K562 (cell line): Measurements from ENCODE around the gene THBS2. TPM values are rescaled to one million over a fixed set of nuclear protein-coding genes. Genes with fewer than 3 reads are reported as not detected.

Experiments used
- ATAC-seq: fragments of 200-7000 bp; cut with Tn5 transposase; 3 replicates; pipeline ENCODE4 v1.9.1; 2020; ENCODE audit warnings: moderate library complexity
- BruUV-seq: library from RNA; stranded (reverse); fragments of 400-500 nt; replicated peaks from 2 replicates; lab custom pipeline; 2021; lab: Mats Ljungman, UMichigan
- CTCF ChIA-PET: fragments of 300-600 bp; formaldehyde crosslinking; extraction: SDS; loops from one replicate; lab custom pipeline; 2021; ENCODE audit warnings: low intra/inter-chr PET ratio; lab: Yijun Ruan, JAX
- POLR2A ChIA-PET: fragments of 300-600, 350-650 bp; sonication (Branson Sonifier 250); formaldehyde crosslinking; extraction: SDS; loops from one replicate; lab custom pipeline; 2021; ENCODE audit warnings: antibody characterized with exemption, inconsistent platforms; lab: Yijun Ruan, JAX
- DNase-seq, 4 experiments: peaks; one replicate each; pipeline versions ENCODE4 v3.0.0 to v3.0.0-alpha.2; 2011 to 2018; ENCODE audit warnings: low spot score in 3 of 4, mixed read lengths in 3 of 4; ENCODE audit errors: extremely low read depth in 1 of 4
- FAIRE-seq: peaks from 2 replicates; lab custom pipeline; 2011; peaks lifted over from hg19 to GRCh38; lab: Jason Lieb, UNC
- H2AFZ ChIP-seq: 2 replicates; pipeline ENCODE4 v1.6.0; 2011; ENCODE audit warnings: low read depth, low read length, control low read depth, inconsistent platforms
- H3K27ac ChIP-seq: fragments of 200-600 bp; 3 replicates; pipeline ENCODE4 v1.8.0; 2011; ENCODE audit warnings: low read depth, mild to moderate bottlenecking, control low read depth, inconsistent platforms, low read length, moderate library complexity, mixed read lengths; ENCODE audit errors: extremely low read depth
- H3K27me3 ChIP-seq, 2 experiments: fragments of 300-600 bp in 1 of 2; 2 replicates in 1 of 2; 3 replicates in 1 of 2; pipeline versions ENCODE4 v1.6.0 to v1.8.0; 2011; ENCODE audit warnings: inconsistent platforms in 2 of 2, low read length in 2 of 2, mild to moderate bottlenecking in 1 of 2, mixed read lengths in 1 of 2, moderate library complexity in 1 of 2; ENCODE audit not compliant: control insufficient read depth in 2 of 2, insufficient read depth in 2 of 2
- H3K36me3 ChIP-seq: fragments of 300-600 bp; 3 replicates; pipeline ENCODE4 v1.8.0; 2011; ENCODE audit warnings: mild to moderate bottlenecking, low read length, inconsistent platforms; ENCODE audit not compliant: control insufficient read depth, insufficient read depth
- H3K4me1 ChIP-seq, 2 experiments: fragments of 200-600 bp in 1 of 2; replicated peaks in 1 of 2; 2 replicates in 1 of 2; 3 replicates in 1 of 2; pipeline versions ENCODE4 v1.5.1 to v1.8.0; 2011; ENCODE audit warnings: inconsistent platforms in 2 of 2, low read length in 2 of 2, mild to moderate bottlenecking in 1 of 2, mixed read lengths in 1 of 2, moderate library complexity in 1 of 2; ENCODE audit not compliant: control insufficient read depth in 2 of 2, insufficient read depth in 2 of 2
- H3K4me2 ChIP-seq: 2 replicates; pipeline ENCODE4 v1.6.1; 2011; ENCODE audit warnings: low read length, control low read depth, inconsistent platforms, mixed read lengths; ENCODE audit not compliant: insufficient read depth
- H3K4me3 ChIP-seq: fragments of 200-600 bp; sonication (generic), shearing (Covaris generic); 2 replicates; pipeline ENCODE4 v1.5.1; 2016; ENCODE audit warnings: control low read depth, inconsistent platforms
- H3K79me2 ChIP-seq: fragments of 200-600 bp; 3 replicates; pipeline ENCODE4 v1.8.0; 2011; ENCODE audit warnings: low read length, inconsistent platforms; ENCODE audit not compliant: control insufficient read depth, insufficient read depth
- H3K9ac ChIP-seq, 2 experiments: 2 replicates each; pipeline versions ENCODE4 v1.6.0 to v1.6.1; 2011; ENCODE audit warnings: low read depth in 2 of 2, low read length in 2 of 2, control low read depth in 1 of 2, inconsistent platforms in 1 of 2, mild to moderate bottlenecking in 1 of 2, mixed read lengths in 1 of 2; ENCODE audit not compliant: insufficient read depth in 1 of 2
- H3K9me1 ChIP-seq: one replicate; pipeline ENCODE4 v1.6.0; 2011; ENCODE audit warnings: inconsistent platforms, mild to moderate bottlenecking, low read length, moderate library complexity; ENCODE audit not compliant: control insufficient read depth, insufficient read depth
- H3K9me3 ChIP-seq: replicated peaks from 2 replicates; pipeline ENCODE4 v1.5.1; 2011; ENCODE audit warnings: low read depth, low read length, inconsistent platforms; ENCODE audit not compliant: control insufficient read depth, insufficient read depth
- H4K20me1 ChIP-seq: replicated peaks from 2 replicates; pipeline ENCODE4 v1.6.1; 2011; ENCODE audit warnings: low read length, inconsistent platforms, mixed read lengths; ENCODE audit not compliant: control insufficient read depth, insufficient read depth
- ATF7 ChIP-seq: fragments of 450-650 bp; IDR thresholded peaks from 2 replicates; pipeline ENCODE4 v1.7.1; 2014; ENCODE audit warnings: mild to moderate bottlenecking, moderate library complexity
- GATAD2A ChIP-seq: fragments of 450-650 bp; IDR thresholded peaks from 2 replicates; pipeline ENCODE4 v1.6.1; 2017
- MAFK ChIP-seq: IDR thresholded peaks from 2 replicates; pipeline ENCODE4 v1.6.1; 2011; ENCODE audit warnings: low read length, improper control_type of control experiment
- MCM5 ChIP-seq: fragments of 450-650 bp; IDR thresholded peaks from 2 replicates; pipeline ENCODE4 v1.6.1; 2016; ENCODE audit warnings: low read depth
- NR4A1 ChIP-seq, 2 experiments: fragments of 250-450 bp in 1 of 2; fragments of 450-650 bp in 1 of 2; sonication (Bioruptor Pico) in 1 of 2; IDR thresholded peaks; 2 replicates each; pipeline versions ENCODE4 v1.4.0 to v1.6.1; 2016 to 2020; ENCODE audit warnings: mild to moderate bottlenecking in 2 of 2, missing compliant biosample characterization in 1 of 2, missing genetic modification characterization in 1 of 2, moderate library complexity in 1 of 2
- NRF1 ChIP-seq, 2 experiments: fragments of 450-650 bp; IDR thresholded peaks in 1 of 2; conservative IDR thresholded peaks in 1 of 2; 2 replicates each; pipeline ENCODE4 v1.6.1; 2014; ENCODE audit warnings: mild to moderate bottlenecking in 2 of 2
- PHF20 ChIP-seq: fragments of 450-650 bp; IDR thresholded peaks from 2 replicates; pipeline ENCODE4 v1.6.1; 2018; ENCODE audit not compliant: partially characterized antibody
- SAFB2 ChIP-seq: fragments of 200-400 bp; formaldehyde crosslinking; IDR thresholded peaks from 2 replicates; pipeline ENCODE4 v1.6.1; 2018; ENCODE audit warnings: borderline replicate concordance, low read length, low read depth, moderate library complexity; ENCODE audit not compliant: severe bottlenecking
- SMARCB1 ChIP-seq: IDR thresholded peaks from 2 replicates; pipeline ENCODE4 v1.6.1; 2011; ENCODE audit warnings: improper control_type of control experiment, low read depth; ENCODE audit not compliant: insufficient read length
- SMARCE1 ChIP-seq: fragments of 450-650 bp; IDR thresholded peaks from 2 replicates; pipeline ENCODE4 v1.7.1; 2016; ENCODE audit warnings: mild to moderate bottlenecking
- ZNF263 ChIP-seq: sonication (generic); formaldehyde crosslinking; IDR thresholded peaks from 2 replicates; pipeline ENCODE4 v1.8.0; 2022; ENCODE audit warnings: mild to moderate bottlenecking, missing genetic modification reagents, borderline replicate concordance
- ZNF324 ChIP-seq: fragments of 250-450 bp; sonication (Bioruptor Pico); IDR thresholded peaks from 2 replicates; pipeline ENCODE4 v1.4.0; 2020; ENCODE audit warnings: mild to moderate bottlenecking
- WGBS: fragments of 100-300 bp; shearing (Covaris generic); methylation state at CpG from one replicate; pipeline ENCODE4 v1.1.6; 2016; ENCODE audit warnings: low coverage, mixed read lengths; ENCODE audit not compliant: insufficient coverage; ENCODE audit errors: missing lambda C conversion rate; 5-methylcytosine and 5-hydroxymethylcytosine counted together
- in situ Hi-C: fragments of 300-500 bp; cut with MboI; formaldehyde crosslinking; loops from 4 replicates; pipeline ENCODE4 v1.15.0; 2018; ENCODE audit warnings: inconsistent platforms, mixed read lengths
- intact Hi-C: fragments of 100-400 bp; cut with micrococcal nuclease; formaldehyde crosslinking; loops from 2 replicates; pipeline ENCODE4 v1.14.2; 2022
- polyA plus RNA-seq, 8 experiments: library from polyadenylated mRNA; depleted of rRNA in 4 of 8; stranded (reverse) in 5 of 8; unstranded in 3 of 8; fragments of >200 nt; fragmentation: Nextera tagmentation in 2 of 8; fragmentation: Illumina TruSeq in 1 of 8; extraction: Ambion mirVana in 2 of 8; extraction: Trizol in 1 of 8; gene quantifications; 2 replicates each; pipeline versions ENCODE4 v1.2.1 to v1.2.3, GENCODE V29; 2011 to 2014; ENCODE audit warnings: inconsistent platforms in 1 of 8, missing spikeins in 1 of 8
- total RNA-seq, 7 experiments: library from RNA; depleted of rRNA in 6 of 7; stranded (reverse); fragments of >200 nt in 6 of 7; fragmentation: Illumina TruSeq in 2 of 7; extraction: Trizol in 2 of 7; gene quantifications; 2 replicates each; pipeline versions ENCODE4 v1.2.1 to v1.2.3, GENCODE V29; 2011 to 2021; ENCODE audit warnings: low replicate concordance in 1 of 7
- TF ChIP-seq, protein P1 (sequence below): sonication (generic); formaldehyde crosslinking; IDR thresholded peaks from 2 replicates; pipeline ENCODE4 v1.9.0; 2022; ENCODE audit warnings: mild to moderate bottlenecking, missing genetic modification reagents
- TF ChIP-seq, protein P2 (sequence below), 2 experiments: fragments of 450-650 bp in 1 of 2; sonication (generic) in 1 of 2; formaldehyde crosslinking; conservative IDR thresholded peaks; 2 replicates each; pipeline versions ENCODE4 v1.4.0 to v1.8.1; 2020 to 2022; ENCODE audit warnings: mild to moderate bottlenecking in 1 of 2, missing genetic modification reagents in 1 of 2

Gene THBS2
- total and polyA plus RNA-seq, 9 of the 15 experiments (the other 6 are each of a cell fraction or from before 2014, with no cell fraction given), result 0.03 to 0.11 (median 0.03) TPM; not detected in 6

DNA sequence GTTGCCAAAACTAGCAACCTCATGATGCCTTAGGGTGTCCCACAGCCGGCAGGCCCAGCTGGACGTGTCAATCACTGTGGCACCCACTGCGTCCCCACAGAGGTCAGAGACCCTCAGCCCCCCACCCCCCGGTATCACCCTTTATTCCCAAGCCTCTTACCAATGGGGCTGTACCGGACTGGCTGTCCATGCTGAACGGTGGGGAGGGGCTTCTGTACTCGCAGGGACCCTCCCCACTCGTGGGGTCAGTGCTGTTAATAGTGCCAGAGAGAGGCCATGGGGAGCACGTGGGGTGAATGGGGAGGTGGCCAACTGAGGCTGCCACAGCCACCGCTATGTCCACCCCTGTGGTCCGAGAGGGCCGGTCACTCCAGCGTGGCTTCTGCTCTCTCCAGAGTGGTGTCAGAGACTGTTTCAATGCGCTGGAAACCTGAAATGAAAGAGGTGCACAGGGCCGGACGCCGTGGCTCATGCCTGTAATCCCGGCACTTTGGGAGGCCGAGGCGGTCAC is 68.6 kb downstream of the THBS2 start:
- FAIRE-seq (no peak), DNase-seq (no peak), ATAC-seq (no peak)
- Histone ChIP-seq H2AFZ (no peak overlapping the region), H3K4me2 (no peak overlapping the region), H3K4me1 (no peaks in the 10 kb centered on the region), H3K27ac (no peak overlapping the region), H3K79me2 (no peaks in the 10 kb centered on the region), H3K4me3 (no peak overlapping the region), H4K20me1 (no peaks in the 10 kb centered on the region), H3K9ac (no peak overlapping the region; a peak in 1 of 4 replicates), H3K27me3 (peaks cover 36 to 56% of the 10 kb centered on the region in 2 experiments), H3K9me3 (no peaks in the 10 kb centered on the region), H3K9me1 (no peaks in the 10 kb centered on the region), H3K36me3 (no peaks in the 10 kb centered on the region)
- in situ Hi-C loops, result no loop called here
- ChIA-PET POLR2A (no interaction called here), CTCF (no interaction called here)
- WGBS, result 8% methylated on average over 20 of the region's 20 CpGs
- intact Hi-C loops, result no loop called here
- TF ChIP-seq NR4A1 (CRISPR knock-in tag; IDR thresholded peaks at IDR 0.05) (no peak), NR4A1 (tag; IDR thresholded peaks at IDR 0.05) (no peak), SAFB2 (no peak), GATAD2A (no peak), MAFK (no peak), SMARCE1 (no peak), NRF1 (conservative IDR thresholded peaks at IDR 0.05 in 1 of 2, IDR thresholded peaks at IDR 0.05 in 1 of 2) (no peak), SMARCB1 (no peak), MCM5 (no peak), ZNF324 (CRISPR knock-in tag) (no peak), ZNF263 (no peak), ATF7 (no peak), PHF20 (no peak)
- TF ChIP-seq, protein P1, sequence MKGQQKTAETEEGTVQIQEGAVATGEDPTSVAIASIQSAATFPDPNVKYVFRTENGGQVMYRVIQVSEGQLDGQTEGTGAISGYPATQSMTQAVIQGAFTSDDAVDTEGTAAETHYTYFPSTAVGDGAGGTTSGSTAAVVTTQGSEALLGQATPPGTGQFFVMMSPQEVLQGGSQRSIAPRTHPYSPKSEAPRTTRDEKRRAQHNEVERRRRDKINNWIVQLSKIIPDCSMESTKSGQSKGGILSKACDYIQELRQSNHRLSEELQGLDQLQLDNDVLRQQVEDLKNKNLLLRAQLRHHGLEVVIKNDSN (CRISPR knock-in tag), result no peak
- TF ChIP-seq, protein P2, sequence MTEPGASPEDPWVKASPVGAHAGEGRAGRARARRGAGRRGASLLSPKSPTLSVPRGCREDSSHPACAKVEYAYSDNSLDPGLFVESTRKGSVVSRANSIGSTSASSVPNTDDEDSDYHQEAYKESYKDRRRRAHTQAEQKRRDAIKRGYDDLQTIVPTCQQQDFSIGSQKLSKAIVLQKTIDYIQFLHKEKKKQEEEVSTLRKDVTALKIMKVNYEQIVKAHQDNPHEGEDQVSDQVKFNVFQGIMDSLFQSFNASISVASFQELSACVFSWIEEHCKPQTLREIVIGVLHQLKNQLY (CRISPR knock-in tag; conservative IDR thresholded peaks at IDR 0.05), result no peak
- no TSS peak for BruUV-seq
